ENCODE data around the gene SYNPO.
A peak's percentile ranks its signal among the peaks of the same experiment; 100 is the strongest.

Gene SYNPO

DNA sequence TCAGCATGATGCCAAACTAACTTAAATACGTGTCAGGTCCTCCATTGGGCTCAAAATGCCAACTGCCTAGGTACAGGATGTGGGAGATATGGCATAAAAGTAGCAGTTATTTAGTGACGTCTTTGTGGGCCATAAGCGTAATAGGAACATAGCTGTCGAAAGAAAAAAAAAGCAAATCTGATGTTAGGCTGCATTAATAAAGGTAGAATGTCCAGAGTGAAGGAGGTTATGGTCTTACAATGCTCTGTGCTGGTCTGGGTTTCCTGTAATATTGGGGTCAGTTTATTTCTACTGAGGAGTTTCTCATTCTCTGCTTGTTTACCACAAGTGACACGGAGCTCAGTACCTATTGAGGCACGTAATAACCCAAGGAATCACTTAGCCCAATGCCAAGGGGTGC lies 33.4 kb upstream of the SYNPO start:
- ATAC-seq = no peak

DNA sequence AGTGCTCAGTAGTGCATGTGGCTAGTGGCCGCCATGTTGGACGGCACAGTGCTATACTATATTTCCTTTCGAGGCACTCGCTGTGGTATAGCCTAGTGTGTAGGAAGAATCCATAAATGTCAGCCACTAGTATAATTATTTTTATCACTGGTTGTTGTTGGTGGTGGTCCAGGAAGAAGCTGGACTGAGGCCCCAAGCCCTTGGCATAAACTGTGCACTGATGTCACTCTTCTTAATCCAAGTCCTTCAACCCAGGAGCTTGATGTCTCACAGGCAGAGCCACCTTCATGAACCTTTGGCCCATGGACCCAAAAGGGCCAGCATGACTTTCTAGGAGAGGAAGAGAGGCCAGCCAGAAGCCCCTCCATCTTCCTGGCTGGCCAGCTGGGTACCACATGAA lies 32.5 kb upstream of the SYNPO start:
- ATAC-seq = no peak

GRCh38 chr5:150608991-150609390 lies 31.5 kb upstream of the SYNPO start:
- ATAC-seq = no peak

GRCh38 chr5:150609843-150610584 lies 30.4 kb upstream of the SYNPO start:
- ATAC-seq = no peak

DNA sequence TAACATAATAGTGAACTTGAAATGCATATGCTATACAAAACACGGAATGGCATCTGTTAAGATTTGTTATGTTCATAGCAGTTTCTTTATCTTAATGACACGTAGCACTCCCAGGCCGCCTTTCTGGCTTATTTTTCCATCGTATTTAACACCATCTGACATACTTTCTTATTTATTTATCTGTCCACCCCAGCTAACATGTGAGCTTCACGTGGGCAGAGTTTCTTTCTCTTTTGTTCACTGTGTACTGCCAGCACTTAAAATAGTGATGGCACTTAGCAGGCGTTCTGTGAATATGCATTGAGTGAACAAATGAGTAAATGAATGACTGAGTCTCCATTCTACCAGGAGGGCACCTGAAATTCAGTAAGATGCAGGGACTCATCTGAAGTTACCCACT lies 29.4 kb upstream of the SYNPO start:
- no peak for ATAC-seq

DNA sequence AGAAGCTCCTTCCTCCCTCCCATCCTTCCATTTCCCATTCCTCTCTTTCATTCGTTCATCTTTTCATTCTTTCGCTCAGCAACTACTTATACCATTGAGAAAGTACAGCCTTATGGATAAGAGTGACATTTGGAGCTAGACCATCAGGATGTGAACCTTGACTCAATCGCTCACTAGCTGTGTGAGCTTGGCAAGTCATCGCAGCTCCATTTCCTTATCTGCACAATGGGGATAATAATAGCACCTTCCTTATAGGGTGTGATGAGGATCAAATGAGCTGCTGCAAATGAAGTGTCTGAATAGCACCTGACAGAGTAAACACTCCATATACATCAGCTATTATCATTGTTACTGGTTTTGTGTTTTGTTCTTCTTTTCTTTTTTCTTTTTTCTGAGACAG lies 28.1 kb upstream of the SYNPO start:
- no peak for ATAC-seq

- ATAC-seq = no peak
Observed at GRCh38 chr5:150612905-150613670, 27.4 kb upstream of the SYNPO start.

- no peak for ATAC-seq
Observed at GRCh38 chr5:150613991-150614660, 26.3 kb upstream of the SYNPO start.

- no peak for ATAC-seq
Observed at GRCh38 chr5:150614661-150615060, 25.8 kb upstream of the SYNPO start.

DNA sequence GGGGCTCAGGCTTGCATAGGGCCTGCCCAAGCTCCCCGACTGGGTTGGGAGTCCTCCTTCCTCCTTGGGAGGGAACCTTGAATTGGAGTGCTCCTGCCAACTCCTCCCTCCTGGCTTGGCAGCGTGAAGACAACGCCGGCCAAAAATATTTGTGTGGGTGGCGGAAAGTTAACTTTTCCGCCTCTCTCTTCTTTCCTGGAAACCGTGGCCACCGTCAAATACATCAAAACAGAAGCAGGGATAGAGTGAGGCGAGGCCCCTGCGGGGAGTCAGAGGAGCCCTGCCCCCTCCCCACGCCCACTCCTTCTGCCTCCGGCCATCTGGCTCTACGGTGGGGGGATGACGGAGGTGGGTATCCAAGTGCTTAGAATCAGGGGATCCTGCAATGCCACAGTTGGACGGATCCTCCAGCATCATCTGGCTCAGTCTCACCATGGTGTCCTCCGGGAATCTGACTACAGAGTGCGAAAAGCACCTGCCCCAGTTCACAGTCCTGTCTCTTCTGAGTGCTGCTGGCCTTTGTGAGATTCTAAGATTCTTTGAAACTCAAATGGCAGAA lies 25.2 kb upstream of the SYNPO start:
- no peak for ATAC-seq

GRCh38 chr5:150616024-150616470 lies 24.4 kb upstream of the SYNPO start:
- ATAC-seq = no peak

DNA sequence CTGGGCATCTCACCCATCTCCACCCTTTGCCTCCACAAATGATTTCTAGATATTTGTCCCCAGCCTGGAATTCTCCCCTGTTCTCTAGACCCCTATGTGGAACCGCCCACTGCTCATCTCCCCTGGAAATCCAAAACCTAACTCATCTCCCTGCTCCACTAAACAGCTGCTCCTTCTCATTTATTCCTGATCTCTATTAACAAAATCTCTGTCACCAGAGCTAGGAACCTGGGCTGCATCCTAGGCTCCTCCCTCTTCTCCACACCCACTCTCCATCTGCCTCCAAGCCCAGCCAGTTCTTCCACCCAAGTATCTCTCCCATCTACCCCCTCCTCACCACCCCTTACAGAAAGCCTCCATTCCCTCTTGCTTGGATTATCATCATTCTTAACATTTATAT lies 24.0 kb upstream of the SYNPO start:
- ATAC-seq = no peak

- no peak for ATAC-seq
Observed at GRCh38 chr5:150618163-150618562, 22.3 kb upstream of the SYNPO start.

DNA sequence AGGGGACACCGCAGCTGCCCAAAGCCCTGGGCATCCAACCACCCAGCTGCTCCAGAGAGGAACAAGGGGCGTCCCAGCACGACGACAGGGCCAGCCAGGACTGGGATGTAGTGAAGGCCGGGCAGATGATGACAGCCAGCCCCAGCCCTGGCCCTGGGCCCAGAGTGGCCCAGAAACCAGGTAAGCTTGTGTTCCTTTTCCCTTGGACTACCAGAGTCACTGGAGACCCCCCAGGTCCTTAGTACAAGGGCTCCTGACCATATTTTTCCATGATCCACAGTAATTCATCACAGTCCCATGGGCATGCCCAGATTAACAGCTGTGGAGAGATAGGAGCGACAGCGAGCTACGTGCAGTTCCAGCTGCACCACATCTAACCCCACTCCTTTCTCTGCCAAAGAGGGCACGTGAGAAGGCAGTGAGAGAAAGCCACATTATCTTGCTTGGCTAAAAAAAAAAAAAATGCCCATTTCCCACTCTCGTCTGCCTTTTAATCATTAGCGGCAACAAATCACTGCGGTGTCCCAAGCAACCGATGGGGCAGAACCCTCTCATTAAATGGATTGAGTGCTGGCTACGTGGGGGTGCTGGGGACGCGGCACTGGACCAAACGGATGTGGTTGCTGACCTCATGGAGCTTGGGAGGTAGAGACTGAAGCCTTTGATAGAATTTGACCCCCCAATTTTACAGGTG lies 21.7 kb upstream of the SYNPO start:
- no peak for ATAC-seq

- no peak for ATAC-seq
Observed at GRCh38 chr5:150619359-150620230, 20.9 kb upstream of the SYNPO start.

DNA sequence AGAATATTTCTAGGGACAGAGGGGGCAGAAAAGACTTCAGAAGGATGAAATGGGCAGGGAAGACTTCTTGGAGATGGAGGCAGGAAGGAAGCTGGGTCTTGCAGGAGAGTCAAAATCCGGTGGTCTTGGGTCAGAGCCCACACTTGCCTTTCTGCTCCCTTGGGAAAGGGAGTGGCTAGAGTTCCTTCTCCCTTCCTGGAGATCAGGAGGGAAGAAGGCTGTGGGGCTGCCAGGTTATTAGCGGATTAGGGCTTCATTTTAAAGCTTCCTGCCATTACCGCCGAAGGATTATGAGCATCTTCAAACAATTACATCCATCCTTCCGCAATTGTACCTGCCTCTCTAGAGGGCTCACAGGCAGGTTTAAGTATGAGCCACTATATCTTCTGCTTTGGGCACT lies 19.2 kb upstream of the SYNPO start:
- ATAC-seq = no peak

- ATAC-seq = no peak
Observed at GRCh38 chr5:150622157-150622556, 18.3 kb upstream of the SYNPO start.

- no peak for ATAC-seq
Observed at GRCh38 chr5:150623152-150623877, 17.1 kb upstream of the SYNPO start.

GRCh38 chr5:150623878-150624216 lies 16.6 kb upstream of the SYNPO start:
- ATAC-seq = peak in 1 of 2 donors; percentile 4

GRCh38 chr5:150624334-150625163 lies 15.9 kb upstream of the SYNPO start:
- ATAC-seq = peak; percentile 26 to 29
